T-helper 17 cell (primary cell): ENCODE measurements around the gene SYTL3. TPM values are rescaled to one million over a fixed set of nuclear protein-coding genes. Genes with fewer than 3 reads are reported as not detected.
A peak's percentile ranks its signal among the peaks of the same experiment; 100 is the strongest.
"Not testable (repeated sequence)": the region's sequence is repeated elsewhere in the genome, so short reads cannot be mapped to it uniquely, and the experiment has no call there.

Experiments
- ATAC-seq: fragments of 150-1000 bp; cut with Tn5 transposase; 2 replicates; pipeline ENCODE4 v1.10.0; 2021; ENCODE audit warnings: mild to moderate bottlenecking, moderate library complexity
- DNase-seq, 3 donors: peaks; one replicate each; pipeline versions ENCODE4 v3.0.0 to v3.0.0-alpha.2; 2020 to 2021
- H3K9me3 ChIP-seq: one replicate; pipeline ENCODE4 v1.7.0; 2013; ENCODE audit warnings: low read length, mild to moderate bottlenecking; ENCODE audit not compliant: control insufficient read depth, poor library complexity, severe bottlenecking
- H3K27ac Mint-ChIP-seq: one replicate; pipeline ENCODE4 v1.8.0; 2022; ENCODE audit warnings: mild to moderate bottlenecking, moderate library complexity, mixed read lengths
- H3K27me3 Mint-ChIP-seq: one replicate; pipeline ENCODE4 v1.8.0; 2022; ENCODE audit warnings: mixed read lengths
- H3K36me3 Mint-ChIP-seq: one replicate; pipeline ENCODE4 v1.8.0; 2022; ENCODE audit warnings: low read depth, mixed read lengths
- H3K4me1 Mint-ChIP-seq: one replicate; pipeline ENCODE4 v1.8.0; 2022; ENCODE audit warnings: mild to moderate bottlenecking, mixed read lengths
- H3K4me3 Mint-ChIP-seq: one replicate; pipeline ENCODE4 v1.8.0; 2022; ENCODE audit warnings: mild to moderate bottlenecking, moderate library complexity, mixed read lengths
- total RNA-seq, 4 donors: library from RNA in 2 of 4; stranded (reverse) in 2 of 4; gene quantifications; one replicate each; pipeline ENCODE4 v1.2.3 and lab custom pipeline; 2022 to 2026

SYTL3 gene
- total RNA-seq, 2 donors from 2014 or later: 28.9 to 36.1 TPM

DNA sequence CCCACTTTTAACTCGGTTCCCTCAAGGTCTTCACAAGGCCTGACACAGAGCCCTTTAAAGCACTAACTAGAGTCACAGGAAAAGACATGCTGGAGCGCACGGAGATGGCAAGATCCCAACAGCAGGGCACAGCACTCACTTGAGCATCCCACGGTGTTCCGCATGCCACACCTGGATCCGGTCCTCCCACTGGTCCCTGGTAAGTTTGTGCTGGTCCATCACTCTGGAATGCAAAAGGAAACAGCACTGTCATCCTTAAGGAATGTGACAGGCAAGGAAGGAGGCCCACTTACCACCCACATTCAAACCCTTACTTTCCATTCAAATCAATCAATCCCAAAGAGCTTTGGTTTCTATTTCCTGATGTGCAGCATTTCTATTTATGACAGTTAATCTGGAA lies 134.7 kb downstream of the SYTL3 start:
- Mint-ChIP-seq H3K36me3 (peaks cover 19% of the 10 kb centered on the region), H3K27ac (peak overlapping the region; percentile 92), H3K4me3 (peak overlapping the region; percentile 36), H3K4me1 (peaks cover 30% of the 10 kb centered on the region), H3K27me3 (no peaks in the 10 kb centered on the region)
- peak in 1 of 3 donors; percentile 3 for DNase-seq
- ATAC-seq: no peak
- H3K9me3 ChIP-seq: no peaks in the 10 kb centered on the region

DNA sequence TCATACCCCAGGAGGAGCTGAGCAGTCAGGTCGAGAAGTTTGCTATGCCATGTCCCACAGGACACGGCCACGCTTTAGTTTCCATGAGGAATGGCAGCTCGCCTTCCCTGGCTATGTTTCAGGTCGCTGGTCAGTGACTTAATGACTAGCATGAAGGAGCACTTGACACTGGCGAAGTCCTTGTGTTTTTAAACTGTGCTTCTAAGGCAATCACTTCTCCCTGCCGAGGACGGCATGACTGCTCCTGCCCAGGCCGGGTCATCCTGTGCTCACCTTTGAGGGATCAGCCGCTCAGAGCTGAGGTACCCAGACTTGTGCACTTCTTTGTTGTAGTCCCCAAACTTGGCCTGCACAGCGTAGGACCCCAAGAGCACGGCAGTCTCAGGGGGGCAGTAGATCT lies 135.2 kb downstream of the SYTL3 start:
- peaks cover 19% of the 10 kb centered on the region for H3K36me3 Mint-ChIP-seq
- no peak for DNase-seq
- H3K4me3 Mint-ChIP-seq: peak overlapping the region; percentile 43
- peaks cover 35% of the 10 kb centered on the region for H3K4me1 Mint-ChIP-seq
- no peaks in the 10 kb centered on the region for H3K27me3 Mint-ChIP-seq
- no peaks in the 10 kb centered on the region for H3K9me3 ChIP-seq
- ATAC-seq: no peak
- H3K27ac Mint-ChIP-seq: peak overlapping the region; percentile 92

DNA sequence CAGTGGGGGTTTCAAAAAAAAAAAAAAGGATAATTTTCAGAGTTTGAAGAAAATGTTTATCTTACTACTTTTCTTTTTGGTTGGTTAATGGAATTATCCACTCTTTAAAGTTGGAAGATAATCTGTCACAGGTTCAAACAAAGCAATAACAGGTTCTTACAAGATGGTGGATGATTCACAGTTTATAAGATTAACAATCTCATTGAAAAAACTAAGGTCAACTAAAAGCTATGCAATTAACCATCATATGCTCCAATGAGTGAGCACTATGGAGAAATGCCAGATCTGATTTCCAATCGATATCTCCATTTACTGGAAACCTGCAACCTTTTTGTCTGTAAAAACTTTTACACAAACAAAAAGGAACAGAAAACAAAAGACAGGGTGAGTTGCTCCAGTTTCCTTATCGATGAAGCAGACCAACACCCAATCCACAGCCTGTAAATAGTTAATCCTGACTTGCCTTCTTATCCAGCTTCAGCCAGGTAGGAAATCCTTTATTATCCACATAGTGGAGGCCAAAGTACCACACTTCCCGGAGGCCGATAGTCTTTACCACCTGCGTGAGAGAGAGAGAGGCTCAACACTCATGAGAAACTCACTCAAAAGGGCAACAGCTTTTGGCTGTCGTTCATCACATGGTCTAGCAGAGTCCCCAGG lies 136.9 kb downstream of the SYTL3 start:
- Mint-ChIP-seq H3K4me1 (peaks cover 42% of the 10 kb centered on the region), H3K27ac (peak overlapping the region; percentile 92), H3K4me3 (no peak overlapping the region), H3K27me3 (no peaks in the 10 kb centered on the region), H3K36me3 (peaks cover 16% of the 10 kb centered on the region)
- no peak for DNase-seq
- no peak for ATAC-seq
- no peaks in the 10 kb centered on the region for H3K9me3 ChIP-seq

DNA sequence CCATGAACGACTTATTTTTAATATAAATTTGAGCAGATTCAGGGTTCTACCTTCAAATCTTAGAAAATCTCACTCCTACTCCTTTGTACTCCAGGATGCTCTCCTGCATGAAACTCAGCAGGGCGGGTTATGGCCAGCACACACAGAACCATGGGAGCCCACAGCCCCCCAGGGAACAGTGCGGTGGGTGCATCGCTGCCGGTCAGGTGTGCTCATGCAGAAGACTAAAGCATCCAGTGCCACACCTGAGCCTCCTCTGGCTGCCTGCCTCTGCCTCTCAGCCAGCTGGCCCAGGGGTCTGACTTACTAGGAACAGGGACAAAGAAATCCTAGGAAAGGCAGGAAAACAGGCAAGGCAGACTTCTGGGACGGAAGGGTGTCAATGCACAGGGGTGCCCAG lies 137.5 kb downstream of the SYTL3 start:
- DNase-seq (no peak), ATAC-seq (no peak)
- peaks cover 16% of the 10 kb centered on the region for H3K36me3 Mint-ChIP-seq
- peak overlapping the region; percentile 50 for H3K4me3 Mint-ChIP-seq
- H3K27me3 Mint-ChIP-seq: no peaks in the 10 kb centered on the region
- no peaks in the 10 kb centered on the region for H3K9me3 ChIP-seq
- H3K4me1 Mint-ChIP-seq: peaks cover 40% of the 10 kb centered on the region
- H3K27ac Mint-ChIP-seq: peak overlapping the region; percentile 88

DNA sequence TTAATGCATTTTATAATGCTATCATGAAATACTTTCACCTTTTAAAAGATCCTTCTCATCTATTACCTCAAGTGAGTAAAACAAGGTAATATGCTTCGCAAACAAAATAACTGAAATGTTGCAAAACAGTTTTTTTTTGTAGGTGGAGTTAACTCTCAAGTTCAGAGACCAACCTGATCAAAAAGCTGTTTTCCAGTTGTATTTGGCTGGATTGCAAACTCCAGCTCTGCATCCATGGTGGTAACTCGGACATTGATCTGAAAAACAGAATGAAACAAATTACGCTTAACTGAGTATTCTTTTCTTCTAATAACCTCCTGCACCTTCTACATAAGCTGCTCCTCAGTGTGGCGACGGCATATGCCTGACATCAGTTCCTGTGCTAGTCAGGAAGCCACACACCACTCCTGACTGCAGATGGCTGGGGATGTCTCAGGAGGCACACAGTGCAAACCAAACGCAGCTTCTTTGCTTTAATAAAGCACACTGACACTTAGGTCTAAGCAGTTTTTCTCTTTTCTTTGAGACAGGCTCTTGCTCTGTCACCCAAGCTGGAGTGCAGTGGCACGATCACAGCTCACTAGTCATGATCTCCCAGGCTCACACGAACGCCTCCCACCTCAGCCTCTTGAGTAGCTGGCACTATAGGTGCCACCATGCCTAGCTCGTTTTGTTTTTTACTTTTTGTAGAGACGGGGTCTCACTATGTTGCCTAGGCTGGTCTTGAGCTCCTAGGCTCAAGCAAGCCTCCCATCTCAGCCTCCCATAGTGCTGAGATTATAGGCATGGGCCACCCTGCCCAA lies 139.5 kb downstream of the SYTL3 start:
- Mint-ChIP-seq H3K36me3 (peaks cover 9% of the 10 kb centered on the region), H3K4me1 (peaks cover 42% of the 10 kb centered on the region), H3K27me3 (no peaks in the 10 kb centered on the region), H3K27ac (peak overlapping the region; percentile 92), H3K4me3 (peak overlapping the region; percentile 84)
- no peaks in the 10 kb centered on the region for H3K9me3 ChIP-seq
- DNase-seq (no peak), ATAC-seq (peak; percentile 83)

DNA sequence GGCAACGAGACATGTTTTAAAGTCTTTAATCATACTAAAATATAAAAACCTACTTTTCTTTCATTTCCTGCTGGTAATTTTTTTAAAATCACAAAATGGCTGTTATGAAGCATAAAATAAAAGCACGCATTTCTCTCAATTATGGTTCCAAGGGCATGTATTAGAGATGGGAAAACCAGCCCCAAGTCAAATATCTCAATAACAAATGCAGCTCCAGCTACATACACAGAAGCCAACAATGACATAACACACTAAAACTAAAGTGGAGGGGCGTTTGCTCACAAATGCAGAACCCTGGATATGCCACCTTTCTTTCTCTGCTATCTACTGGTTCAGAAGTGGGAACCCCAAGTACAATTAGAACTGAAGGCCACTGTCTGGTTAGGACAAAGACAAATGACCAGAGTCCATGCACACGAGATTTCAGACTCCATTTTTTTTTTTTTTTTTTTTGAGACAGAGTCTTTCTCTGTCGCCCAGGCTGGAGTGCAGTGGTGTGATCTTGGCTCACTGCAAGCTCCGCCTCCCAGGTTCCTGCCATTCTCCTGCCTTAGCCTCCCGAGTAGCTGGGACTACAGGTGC lies 141.5 kb downstream of the SYTL3 start:
- Mint-ChIP-seq H3K27me3 (no peaks in the 10 kb centered on the region), H3K36me3 (peaks cover 6% of the 10 kb centered on the region), H3K27ac (peak overlapping the region; percentile 92), H3K4me3 (peak overlapping the region; percentile 84), H3K4me1 (peaks cover 50% of the 10 kb centered on the region)
- H3K9me3 ChIP-seq: no peaks in the 10 kb centered on the region
- no peak for DNase-seq
- ATAC-seq: no peak

DNA sequence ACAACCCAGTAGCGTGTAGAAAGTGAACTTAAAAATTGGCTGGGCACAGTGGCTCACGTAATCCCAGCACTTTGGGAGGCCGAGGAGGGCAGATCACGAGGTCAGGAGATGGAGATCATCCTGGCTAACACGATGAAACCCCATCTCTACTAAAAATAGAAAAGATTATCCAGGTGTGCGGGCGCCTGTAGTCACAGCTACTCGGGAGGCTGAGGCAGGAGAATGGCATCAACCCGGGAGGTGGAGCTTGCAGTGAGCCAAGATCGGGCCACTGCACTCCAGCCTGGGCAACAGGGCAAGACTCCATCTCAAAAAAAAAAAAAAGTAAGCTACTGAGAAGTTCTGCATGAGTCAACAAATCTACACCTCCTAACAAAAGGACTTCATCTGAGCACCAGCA lies 142.7 kb downstream of the SYTL3 start:
- ATAC-seq, H3K27me3 Mint-ChIP-seq, H3K36me3 Mint-ChIP-seq, H3K9me3 ChIP-seq, DNase-seq: not testable (repeated sequence)
- Mint-ChIP-seq H3K4me3 (peak overlapping the region; percentile 63), H3K4me1 (peaks cover 54% of the 10 kb centered on the region), H3K27ac (peak overlapping the region; percentile 92)

DNA sequence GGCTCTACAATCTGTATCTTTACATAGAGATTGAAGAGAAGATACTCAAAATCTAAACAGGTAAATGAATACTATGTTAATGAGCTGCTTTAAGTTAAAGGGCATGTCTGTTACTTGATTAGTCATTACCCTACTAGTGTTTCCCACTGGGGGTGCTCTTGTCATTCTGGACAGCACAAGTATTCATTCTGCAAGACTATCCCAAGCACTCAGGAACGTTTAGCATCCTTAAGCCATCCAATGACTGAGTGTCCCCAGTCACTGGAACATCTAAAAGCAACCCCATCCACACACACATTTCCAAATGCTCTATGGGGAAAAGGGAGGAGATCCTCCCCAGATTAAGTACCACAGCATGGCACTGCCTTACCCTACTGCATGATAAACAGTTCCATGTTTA lies 143.6 kb downstream of the SYTL3 start:
- no peaks in the 10 kb centered on the region for H3K9me3 ChIP-seq
- DNase-seq: no peak
- Mint-ChIP-seq H3K4me3 (no peak overlapping the region), H3K4me1 (peaks cover 58% of the 10 kb centered on the region), H3K27me3 (no peaks in the 10 kb centered on the region), H3K27ac (peak overlapping the region; percentile 66), H3K36me3 (peaks cover 2% of the 10 kb centered on the region)
- peak; percentile 51 for ATAC-seq

DNA sequence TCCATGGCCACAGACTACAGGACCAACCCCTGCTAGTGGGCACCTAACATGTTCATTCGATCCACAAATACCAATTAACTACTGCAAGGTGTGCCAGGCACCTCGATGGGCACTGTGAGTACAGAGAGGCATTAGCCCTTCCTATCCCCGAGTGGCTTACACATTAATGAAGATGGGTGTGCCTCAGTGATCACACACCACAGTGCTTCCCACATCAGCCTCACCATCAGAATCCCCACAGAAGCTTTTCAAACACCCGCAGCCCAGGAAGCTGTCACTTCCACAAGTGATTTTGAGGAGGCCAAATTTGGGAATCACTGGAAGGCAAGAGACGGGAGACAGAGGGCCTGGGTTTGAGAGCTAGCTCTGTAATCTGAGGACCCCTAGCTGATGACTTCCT lies 145.7 kb downstream of the SYTL3 start:
- H3K9me3 ChIP-seq: no peaks in the 10 kb centered on the region
- ATAC-seq (peak; percentile 2), DNase-seq (no peak)
- Mint-ChIP-seq H3K4me3 (no peak overlapping the region), H3K27me3 (no peaks in the 10 kb centered on the region), H3K27ac (peak overlapping the region; percentile 90), H3K4me1 (peaks cover 51% of the 10 kb centered on the region), H3K36me3 (peaks cover 1% of the 10 kb centered on the region)

DNA sequence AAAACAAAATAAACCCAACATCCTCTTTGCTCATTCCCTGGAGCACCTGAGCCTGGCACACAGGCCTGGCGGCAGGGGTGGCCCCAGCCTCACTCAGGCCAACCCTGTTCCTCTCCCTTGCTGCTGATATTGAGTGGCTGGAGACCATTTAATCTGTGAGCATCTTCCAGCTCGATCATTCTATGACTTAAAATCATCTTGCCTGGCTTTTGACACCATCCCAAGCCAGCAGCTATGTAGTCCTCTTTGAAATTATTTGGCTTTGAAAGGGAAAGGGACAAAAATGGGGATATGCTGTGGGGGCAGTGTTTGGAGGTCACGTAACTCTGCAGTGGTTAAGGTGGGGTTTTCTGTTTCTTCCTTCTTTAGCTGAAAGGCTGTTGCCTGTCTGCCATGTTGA lies 146.5 kb downstream of the SYTL3 start:
- no peaks in the 10 kb centered on the region for H3K36me3 Mint-ChIP-seq

DNA sequence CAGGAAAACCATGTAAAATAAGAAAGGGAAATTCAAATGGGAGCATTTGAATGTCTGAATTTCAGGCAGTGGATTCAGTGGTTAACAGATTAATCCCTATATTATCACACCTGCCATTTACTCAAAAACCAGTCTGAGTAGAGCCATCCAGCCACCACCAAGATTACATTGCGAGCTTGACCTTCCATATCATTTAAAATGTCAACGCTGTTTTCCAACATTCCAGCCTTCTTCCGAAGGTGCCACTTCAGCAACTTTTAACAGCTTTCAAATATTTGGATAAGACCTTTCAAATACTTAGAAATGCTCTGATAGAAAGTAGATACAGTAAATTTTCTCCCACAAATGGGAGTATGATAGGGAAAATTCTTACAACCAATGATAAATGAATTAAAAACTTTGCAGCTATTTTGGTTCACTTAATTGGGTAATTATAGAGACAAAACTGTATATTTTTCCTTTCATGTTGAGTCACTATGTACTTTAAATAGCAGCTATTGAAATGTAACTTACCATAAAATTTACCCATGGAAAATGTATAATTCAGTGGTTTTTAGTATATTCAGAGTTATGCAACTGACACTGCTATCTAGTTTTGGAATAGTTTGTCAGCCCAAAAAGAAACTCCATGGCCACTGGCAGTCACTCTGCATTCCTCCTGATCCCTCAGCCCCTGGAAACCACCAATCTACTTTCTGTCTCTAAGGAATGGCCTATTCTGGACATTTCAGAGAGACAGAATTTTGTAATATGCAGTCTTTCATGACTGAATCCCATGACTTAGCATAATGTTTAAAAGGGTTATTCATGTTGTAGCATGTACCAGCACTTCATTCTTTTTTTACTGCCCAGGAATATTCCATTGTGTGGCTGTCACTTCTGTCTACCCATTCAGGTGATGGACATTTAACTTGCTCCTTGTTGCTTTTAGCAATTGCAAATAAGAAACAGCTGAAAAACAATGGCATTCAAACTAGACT lies 147.8 kb downstream of the SYTL3 start:
- ATAC-seq (no peak), DNase-seq (no peak)
- no peaks in the 10 kb centered on the region for H3K9me3 ChIP-seq
- Mint-ChIP-seq H3K27ac (peak overlapping the region; percentile 90), H3K4me3 (peak overlapping the region; percentile 54), H3K4me1 (peaks cover 47% of the 10 kb centered on the region), H3K36me3 (no peaks in the 10 kb centered on the region), H3K27me3 (no peaks in the 10 kb centered on the region)

More for the DNA sequence above, 146.5 kb downstream of the SYTL3 start:
- DNase-seq: no peak
- no peak for ATAC-seq
- H3K27ac Mint-ChIP-seq: peak overlapping the region; percentile 90
- H3K9me3 ChIP-seq: no peaks in the 10 kb centered on the region
- H3K27me3 Mint-ChIP-seq: no peaks in the 10 kb centered on the region
- peaks cover 46% of the 10 kb centered on the region for H3K4me1 Mint-ChIP-seq
- peak overlapping the region; percentile 72 for H3K4me3 Mint-ChIP-seq

DNA sequence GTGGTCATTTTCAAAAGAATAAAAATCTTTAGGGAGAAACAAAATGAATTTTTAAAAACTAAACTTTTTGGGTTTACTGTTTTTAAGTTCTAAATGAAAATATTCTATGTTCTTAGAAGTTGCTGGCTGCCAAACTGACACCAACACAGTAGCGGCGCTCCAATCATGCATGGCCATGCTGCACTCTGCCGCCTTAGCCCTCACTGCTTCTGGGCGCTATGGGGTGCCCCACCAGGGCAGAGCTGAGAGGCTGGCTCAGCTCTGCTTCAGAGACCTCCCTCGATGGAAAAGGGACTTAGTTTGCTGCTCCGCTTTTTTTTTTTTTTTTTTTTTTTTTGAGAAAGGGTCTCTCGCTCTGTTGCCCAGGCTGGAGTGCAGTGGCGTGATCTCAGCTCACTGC lies 148.5 kb downstream of the SYTL3 start:
- no peaks in the 10 kb centered on the region for H3K27me3 Mint-ChIP-seq
- peaks cover 47% of the 10 kb centered on the region for H3K4me1 Mint-ChIP-seq
- no peak for ATAC-seq
- H3K4me3 Mint-ChIP-seq: peak overlapping the region; percentile 54
- no peaks in the 10 kb centered on the region for H3K9me3 ChIP-seq
- no peak for DNase-seq
- H3K36me3 Mint-ChIP-seq: no peaks in the 10 kb centered on the region
- H3K27ac Mint-ChIP-seq: peak overlapping the region; percentile 75
